GM23338 (cell line): ENCODE data around the gene HCN3. TPM values are rescaled to one million over a fixed set of nuclear protein-coding genes. Genes with fewer than 3 reads are reported as not detected.

ENCODE experiments used
- ATAC-seq: fragments of 200-7000 bp; cut with Tn5 transposase; 3 replicates; pipeline ENCODE4 v1.9.1; 2020
- DNase-seq: peaks from one replicate; pipeline ENCODE4 v3.0.0-alpha.2; 2015; ENCODE audit warnings: low spot score
- H2AFZ ChIP-seq: fragments of 200-600 bp; sonication (generic); 2 replicates; pipeline ENCODE4 v1.8.0; 2016; ENCODE audit warnings: antibody characterized with exemption, mild to moderate bottlenecking, moderate library complexity
- H3F3A ChIP-seq: fragments of 200-600 bp; sonication (generic); replicated peaks from 2 replicates; pipeline ENCODE4 v1.8.0; 2017; ENCODE audit warnings: antibody characterized with exemption, mixed run types, low read depth
- H3K27ac ChIP-seq: fragments of 200-600 bp; sonication (generic); 2 replicates; pipeline ENCODE4 v1.6.1; 2016; ENCODE audit warnings: low read depth
- H3K27me3 ChIP-seq: fragments of 200-600 bp; sonication (generic); 2 replicates; pipeline ENCODE4 v1.8.0; 2016; ENCODE audit warnings: mild to moderate bottlenecking, mixed run types, moderate library complexity; ENCODE audit not compliant: insufficient read depth
- H3K36me3 ChIP-seq: fragments of 200-600 bp; sonication (generic); 2 replicates; pipeline ENCODE4 v1.8.0; 2016; ENCODE audit warnings: mild to moderate bottlenecking; ENCODE audit not compliant: insufficient read depth
- H3K4me1 ChIP-seq: fragments of 200-600 bp; sonication (generic); 2 replicates; pipeline ENCODE4 v1.8.0; 2016; ENCODE audit warnings: mild to moderate bottlenecking, moderate library complexity; ENCODE audit not compliant: insufficient read depth
- H3K4me2 ChIP-seq: fragments of 200-600 bp; sonication (generic); 2 replicates; pipeline ENCODE4 v1.7.1; 2017; ENCODE audit warnings: mixed run types
- H3K4me3 ChIP-seq: fragments of 200-600 bp; sonication (generic); 2 replicates; pipeline ENCODE4 v1.6.1; 2016; ENCODE audit warnings: mixed run types
- H3K79me2 ChIP-seq: fragments of 200-600 bp; sonication (generic); replicated peaks from 2 replicates; pipeline ENCODE4 v1.8.0; 2017; ENCODE audit warnings: mild to moderate bottlenecking; ENCODE audit not compliant: insufficient read depth
- H3K9me2 ChIP-seq: fragments of 200-600 bp; sonication (generic); 2 replicates; pipeline ENCODE4 v1.8.0; 2017; ENCODE audit not compliant: insufficient read depth
- H4K20me1 ChIP-seq: fragments of 200-600 bp; sonication (generic); replicated peaks from 2 replicates; pipeline ENCODE4 v1.8.0; 2017; ENCODE audit warnings: mild to moderate bottlenecking; ENCODE audit not compliant: insufficient read depth
- H3K27ac Mint-ChIP-seq: 2 replicates; pipeline ENCODE4 v1.8.0; 2020; ENCODE audit warnings: inconsistent platforms, mild to moderate bottlenecking, moderate library complexity, mixed read lengths
- H3K27me3 Mint-ChIP-seq: 3 replicates; pipeline ENCODE4 v1.8.0; 2022; ENCODE audit warnings: low read depth, mild to moderate bottlenecking, moderate library complexity, mixed read lengths, inconsistent platforms; ENCODE audit not compliant: insufficient read depth, poor library complexity
- H3K36me3 Mint-ChIP-seq: 3 replicates; pipeline ENCODE4 v1.8.0; 2021; ENCODE audit warnings: low read depth, mild to moderate bottlenecking, inconsistent platforms, moderate library complexity, mixed read lengths
- H3K4me1 Mint-ChIP-seq: 3 replicates; pipeline ENCODE4 v1.8.0; 2020; ENCODE audit warnings: mild to moderate bottlenecking, inconsistent platforms, mixed read lengths
- H3K4me3 Mint-ChIP-seq: 3 replicates; pipeline ENCODE4 v1.8.0; 2021; ENCODE audit warnings: moderate library complexity, mild to moderate bottlenecking, inconsistent platforms, mixed read lengths
- H3K9me3 Mint-ChIP-seq: 3 replicates; pipeline ENCODE4 v1.8.0; 2020; ENCODE audit warnings: moderate library complexity, mild to moderate bottlenecking, inconsistent platforms, mixed read lengths
- CREB1 ChIP-seq: fragments of 250-450 bp; sonication (Bioruptor Pico); IDR thresholded peaks from 2 replicates; pipeline ENCODE4 v1.5.0; 2020; ENCODE audit warnings: low read depth, mild to moderate bottlenecking, moderate library complexity
- EZH2 ChIP-seq: fragments of 200-600 bp; sonication (generic); IDR thresholded peaks from one replicate; pipeline ENCODE4 v1.8.0; 2017; ENCODE audit warnings: antibody characterized with exemption, mild to moderate bottlenecking, low read depth; ENCODE audit not compliant: unreplicated experiment
- JUNB ChIP-seq: IDR thresholded peaks from one replicate; pipeline ENCODE4 v1.6.1; 2016; ENCODE audit warnings: antibody characterized with exemption; ENCODE audit not compliant: unreplicated experiment
- NANOG ChIP-seq: IDR thresholded peaks from 2 replicates; pipeline ENCODE4 v1.6.1; 2016; ENCODE audit warnings: antibody characterized with exemption, borderline replicate concordance
- POLR2AphosphoS5 ChIP-seq: IDR thresholded peaks from 2 replicates; pipeline ENCODE4 v1.6.1; 2016; ENCODE audit warnings: antibody characterized with exemption, low read depth
- STAT1 ChIP-seq: IDR thresholded peaks from one replicate; pipeline ENCODE4 v1.6.1; 2016; ENCODE audit warnings: antibody characterized with exemption; ENCODE audit not compliant: unreplicated experiment
- ZNF114 ChIP-seq: fragments of 250-450 bp; sonication (Bioruptor Pico); IDR thresholded peaks from 2 replicates; pipeline ENCODE4 v1.5.0; 2020; ENCODE audit warnings: mild to moderate bottlenecking, moderate library complexity
- ZNF331 ChIP-seq: fragments of 250-450 bp; sonication (Bioruptor Pico); IDR thresholded peaks from 2 replicates; pipeline ENCODE4 v1.5.0; 2020; ENCODE audit warnings: low read depth, mild to moderate bottlenecking, moderate library complexity
- polyA plus RNA-seq: library from polyadenylated mRNA; unstranded; fragments of >200 nt; fragmentation: Nextera tagmentation; extraction: Ambion mirVana; gene quantifications from 2 replicates; pipeline ENCODE4 v1.2.1, GENCODE V29; 2016
- total RNA-seq: library from RNA; depleted of rRNA; stranded (reverse); fragments of >200 nt; shearing (Covaris generic); gene quantifications from 2 replicates; pipeline ENCODE4 v1.2.3, GENCODE V29; 2014
- TF ChIP-seq, protein P1 (sequence below): IDR thresholded peaks from 2 replicates; pipeline ENCODE4 v1.6.1; 2016; ENCODE audit warnings: antibody characterized with exemption
- TF ChIP-seq, protein P2 (sequence below): IDR thresholded peaks from one replicate; pipeline ENCODE4 v1.6.1; 2018; ENCODE audit warnings: antibody characterized with exemption; ENCODE audit not compliant: unreplicated experiment
- TF ChIP-seq, protein P3 (sequence below), 2 experiments: fragments of 200-600 bp in 1 of 2; sonication (generic) in 1 of 2; conservative IDR thresholded peaks; 2 replicates each; pipeline versions ENCODE4 v1.5.1 to v1.6.1; 2016 to 2017; ENCODE audit warnings: antibody characterized with exemption in 2 of 2, low read depth in 2 of 2, mild to moderate bottlenecking in 2 of 2, moderate library complexity in 1 of 2

Gene HCN3
- total and polyA plus RNA-seq, 2 experiments from 2014 or later = 3.4 to 4.9 TPM

DNA sequence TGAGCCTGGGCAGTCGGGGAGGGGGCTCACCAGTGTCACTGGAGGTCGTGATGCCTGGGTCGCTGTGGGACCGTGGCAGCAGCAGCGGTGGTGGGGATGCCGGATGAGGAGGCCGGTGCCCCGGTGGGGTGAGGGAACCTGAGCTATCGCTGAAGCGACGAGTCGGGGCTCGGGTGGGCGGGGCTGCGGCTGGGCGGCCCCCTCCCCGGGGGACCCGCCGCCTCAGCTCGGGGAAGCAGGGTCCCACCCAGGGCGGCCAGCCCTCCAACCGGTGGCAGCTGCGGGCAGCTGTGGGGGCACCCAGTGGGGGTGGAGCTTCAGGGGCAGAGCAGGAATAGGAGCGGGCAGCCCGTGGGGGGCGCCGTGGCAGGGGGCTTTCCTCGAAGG, 27.0 kb upstream of the HCN3 start:
- Histone ChIP-seq H3K4me2 (peak overlapping the region; percentile 91), H3K4me1 (peaks cover 18% of the 10 kb centered on the region), H3K79me2 (no peaks in the 10 kb centered on the region; the same call in 1 of the 2 replicates), H3K27me3 (peaks cover 16% of the 10 kb centered on the region), H3K4me3 (peak overlapping the region; percentile 70), H3F3A (peaks cover 12% of the 10 kb centered on the region; the same call in 1 of the 2 replicates), H2AFZ (0 out of 2 replicates have a peak overlapping the region, but pooled peaks have one; percentile 89), H3K36me3 (no peaks in the 10 kb centered on the region), H3K27ac (no peak overlapping the region), H4K20me1 (no peaks in the 10 kb centered on the region), H3K9me2 (no peaks in the 10 kb centered on the region)
- Mint-ChIP-seq H3K27ac (no peak overlapping the region), H3K9me3 (no peaks in the 10 kb centered on the region), H3K4me1 (peaks cover 27% of the 10 kb centered on the region), H3K4me3 (peak overlapping the region; percentile 65; the same call in 2 of the 3 replicates), H3K36me3 (peaks cover 23% of the 10 kb centered on the region; the same call in 2 of the 3 replicates), H3K27me3 (peaks cover 22% of the 10 kb centered on the region)
- 0 out of 2 replicates have a peak, but pooled peaks have one; percentile 0 for TF ChIP-seq POLR2AphosphoS5
- no peak for TF ChIP-seq EZH2
- DNase-seq (peak; percentile 36), ATAC-seq (peak; percentile 19)

DNA sequence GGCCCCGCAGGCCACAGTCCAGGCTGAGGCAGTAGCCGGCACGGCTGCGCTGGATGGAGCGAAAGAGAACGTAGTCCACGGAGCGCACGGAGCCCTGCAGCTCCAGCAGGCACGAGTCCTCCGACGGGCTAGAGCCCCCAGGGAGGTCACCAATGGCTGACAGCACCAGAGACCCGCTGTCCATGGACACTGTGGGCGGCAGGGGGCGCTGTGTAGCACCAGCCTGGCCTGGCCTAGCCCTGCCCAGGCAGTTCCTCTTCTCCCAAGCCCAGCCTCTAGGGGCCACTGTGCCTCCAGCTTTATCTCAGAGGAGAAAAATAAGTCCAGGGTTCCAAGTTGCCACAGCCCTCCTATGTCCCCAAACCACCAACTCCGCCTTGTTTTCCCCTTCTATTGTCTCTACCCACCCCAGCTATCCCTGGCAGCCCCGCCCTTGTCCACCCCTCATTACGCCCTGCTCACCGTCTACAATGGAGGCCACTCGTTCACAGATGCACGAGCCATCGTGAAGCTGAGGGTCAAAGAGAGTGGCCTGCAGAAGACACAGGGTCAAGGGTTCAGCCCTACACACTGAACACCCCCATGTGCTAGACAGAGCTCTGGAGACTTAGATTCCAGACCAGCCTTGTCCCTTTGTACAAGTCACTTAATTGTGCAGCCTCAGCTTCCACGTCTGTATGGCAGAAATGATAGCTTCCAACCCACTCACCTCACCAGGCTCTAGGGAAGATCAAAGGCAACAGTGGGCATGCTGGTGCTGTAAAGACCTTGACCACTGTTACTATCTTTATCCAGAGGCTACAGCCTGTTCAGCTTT, 26.4 kb upstream of the HCN3 start:
- H3K27ac ChIP-seq = no peak overlapping the region
- no peaks in the 10 kb centered on the region for H3K36me3 ChIP-seq
- no peaks in the 10 kb centered on the region for H3K9me3 Mint-ChIP-seq
- peaks cover 26% of the 10 kb centered on the region for H3K4me1 Mint-ChIP-seq
- H3K36me3 Mint-ChIP-seq = peaks cover 23% of the 10 kb centered on the region; the same call in 2 of the 3 replicates
- no peaks in the 10 kb centered on the region for H3K9me2 ChIP-seq
- peaks cover 18% of the 10 kb centered on the region for H3K27me3 Mint-ChIP-seq
- peak; percentile 97 for DNase-seq
- H3K4me3 Mint-ChIP-seq = peak overlapping the region; percentile 65
- H3K4me3 ChIP-seq = peak overlapping the region; percentile 70
- peaks cover 12% of the 10 kb centered on the region; the same call in 1 of the 2 replicates for H3F3A ChIP-seq
- no peaks in the 10 kb centered on the region; the same call in 1 of the 2 replicates for H3K79me2 ChIP-seq
- peak; percentile 87 for ATAC-seq
- no peak overlapping the region for H3K27ac Mint-ChIP-seq
- peaks cover 14% of the 10 kb centered on the region; the same call in 1 of the 2 replicates for H3K4me1 ChIP-seq
- peaks cover 11% of the 10 kb centered on the region for H3K27me3 ChIP-seq
- 0 out of 2 replicates have a peak overlapping the region, but pooled peaks have one; percentile 89 for H2AFZ ChIP-seq
- peak overlapping the region; percentile 91 for H3K4me2 ChIP-seq
- H4K20me1 ChIP-seq = no peaks in the 10 kb centered on the region
- TF ChIP-seq ZNF331 (CRISPR knock-in tag) = no peak
- no peak for TF ChIP-seq JUNB
- TF ChIP-seq ZNF114 = no peak
- TF ChIP-seq, protein P1, sequence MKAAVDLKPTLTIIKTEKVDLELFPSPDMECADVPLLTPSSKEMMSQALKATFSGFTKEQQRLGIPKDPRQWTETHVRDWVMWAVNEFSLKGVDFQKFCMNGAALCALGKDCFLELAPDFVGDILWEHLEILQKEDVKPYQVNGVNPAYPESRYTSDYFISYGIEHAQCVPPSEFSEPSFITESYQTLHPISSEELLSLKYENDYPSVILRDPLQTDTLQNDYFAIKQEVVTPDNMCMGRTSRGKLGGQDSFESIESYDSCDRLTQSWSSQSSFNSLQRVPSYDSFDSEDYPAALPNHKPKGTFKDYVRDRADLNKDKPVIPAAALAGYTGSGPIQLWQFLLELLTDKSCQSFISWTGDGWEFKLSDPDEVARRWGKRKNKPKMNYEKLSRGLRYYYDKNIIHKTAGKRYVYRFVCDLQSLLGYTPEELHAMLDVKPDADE = no peak
- TF ChIP-seq CREB1 = 0 out of 2 replicates have a peak, but pooled peaks have one; percentile 4
- TF ChIP-seq, protein P2, sequence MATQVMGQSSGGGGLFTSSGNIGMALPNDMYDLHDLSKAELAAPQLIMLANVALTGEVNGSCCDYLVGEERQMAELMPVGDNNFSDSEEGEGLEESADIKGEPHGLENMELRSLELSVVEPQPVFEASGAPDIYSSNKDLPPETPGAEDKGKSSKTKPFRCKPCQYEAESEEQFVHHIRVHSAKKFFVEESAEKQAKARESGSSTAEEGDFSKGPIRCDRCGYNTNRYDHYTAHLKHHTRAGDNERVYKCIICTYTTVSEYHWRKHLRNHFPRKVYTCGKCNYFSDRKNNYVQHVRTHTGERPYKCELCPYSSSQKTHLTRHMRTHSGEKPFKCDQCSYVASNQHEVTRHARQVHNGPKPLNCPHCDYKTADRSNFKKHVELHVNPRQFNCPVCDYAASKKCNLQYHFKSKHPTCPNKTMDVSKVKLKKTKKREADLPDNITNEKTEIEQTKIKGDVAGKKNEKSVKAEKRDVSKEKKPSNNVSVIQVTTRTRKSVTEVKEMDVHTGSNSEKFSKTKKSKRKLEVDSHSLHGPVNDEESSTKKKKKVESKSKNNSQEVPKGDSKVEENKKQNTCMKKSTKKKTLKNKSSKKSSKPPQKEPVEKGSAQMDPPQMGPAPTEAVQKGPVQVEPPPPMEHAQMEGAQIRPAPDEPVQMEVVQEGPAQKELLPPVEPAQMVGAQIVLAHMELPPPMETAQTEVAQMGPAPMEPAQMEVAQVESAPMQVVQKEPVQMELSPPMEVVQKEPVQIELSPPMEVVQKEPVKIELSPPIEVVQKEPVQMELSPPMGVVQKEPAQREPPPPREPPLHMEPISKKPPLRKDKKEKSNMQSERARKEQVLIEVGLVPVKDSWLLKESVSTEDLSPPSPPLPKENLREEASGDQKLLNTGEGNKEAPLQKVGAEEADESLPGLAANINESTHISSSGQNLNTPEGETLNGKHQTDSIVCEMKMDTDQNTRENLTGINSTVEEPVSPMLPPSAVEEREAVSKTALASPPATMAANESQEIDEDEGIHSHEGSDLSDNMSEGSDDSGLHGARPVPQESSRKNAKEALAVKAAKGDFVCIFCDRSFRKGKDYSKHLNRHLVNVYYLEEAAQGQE = no peak
- TF ChIP-seq EZH2 = no peak
- no peak for TF ChIP-seq NANOG
- TF ChIP-seq, protein P3, sequence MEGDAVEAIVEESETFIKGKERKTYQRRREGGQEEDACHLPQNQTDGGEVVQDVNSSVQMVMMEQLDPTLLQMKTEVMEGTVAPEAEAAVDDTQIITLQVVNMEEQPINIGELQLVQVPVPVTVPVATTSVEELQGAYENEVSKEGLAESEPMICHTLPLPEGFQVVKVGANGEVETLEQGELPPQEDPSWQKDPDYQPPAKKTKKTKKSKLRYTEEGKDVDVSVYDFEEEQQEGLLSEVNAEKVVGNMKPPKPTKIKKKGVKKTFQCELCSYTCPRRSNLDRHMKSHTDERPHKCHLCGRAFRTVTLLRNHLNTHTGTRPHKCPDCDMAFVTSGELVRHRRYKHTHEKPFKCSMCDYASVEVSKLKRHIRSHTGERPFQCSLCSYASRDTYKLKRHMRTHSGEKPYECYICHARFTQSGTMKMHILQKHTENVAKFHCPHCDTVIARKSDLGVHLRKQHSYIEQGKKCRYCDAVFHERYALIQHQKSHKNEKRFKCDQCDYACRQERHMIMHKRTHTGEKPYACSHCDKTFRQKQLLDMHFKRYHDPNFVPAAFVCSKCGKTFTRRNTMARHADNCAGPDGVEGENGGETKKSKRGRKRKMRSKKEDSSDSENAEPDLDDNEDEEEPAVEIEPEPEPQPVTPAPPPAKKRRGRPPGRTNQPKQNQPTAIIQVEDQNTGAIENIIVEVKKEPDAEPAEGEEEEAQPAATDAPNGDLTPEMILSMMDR (conservative IDR thresholded peaks at IDR 0.05; ENCODE audit: low read depth in 2 of 2) = peak; percentile 98 to 100
- no peak for TF ChIP-seq STAT1
